Measurements from ENCODE around the gene ADGRV1. TPM values are rescaled to one million over a fixed set of nuclear protein-coding genes. Genes with fewer than 3 reads are reported as not detected.

The ADGRV1 gene
- total and polyA plus RNA-seq, 7 donors = 0.05 to 0.83 (median 0.11) TPM; not detected in 1

GRCh38 chr5:91146905-91147600, 588.5 kb downstream of the ADGRV1 start:
- WGBS, 3 donors = 93% methylated on average over 4 of the region's 4 CpGs
- Histone ChIP-seq H3K27me3 (ENCODE audit: insufficient read depth in 3 of 3, low read length in 2 of 3) (no peaks in the 10 kb centered on the region), H3K4me3 (no peak overlapping the region), H3K27ac (no peak overlapping the region), H3K36me3 (ENCODE audit: insufficient read depth in 1 of 2, low read depth in 1 of 2) (no peaks in the 10 kb centered on the region), H3K4me1 (peaks cover 22% of the 10 kb centered on the region), H3K9me3 (no peaks in the 10 kb centered on the region)
- no peak for ATAC-seq
- no peak for DNase-seq
- no peak for TF ChIP-seq CTCF (IDR thresholded peaks at IDR 0.05)
- intact Hi-C loops (cut with DNase I) = no loop called here

DNA sequence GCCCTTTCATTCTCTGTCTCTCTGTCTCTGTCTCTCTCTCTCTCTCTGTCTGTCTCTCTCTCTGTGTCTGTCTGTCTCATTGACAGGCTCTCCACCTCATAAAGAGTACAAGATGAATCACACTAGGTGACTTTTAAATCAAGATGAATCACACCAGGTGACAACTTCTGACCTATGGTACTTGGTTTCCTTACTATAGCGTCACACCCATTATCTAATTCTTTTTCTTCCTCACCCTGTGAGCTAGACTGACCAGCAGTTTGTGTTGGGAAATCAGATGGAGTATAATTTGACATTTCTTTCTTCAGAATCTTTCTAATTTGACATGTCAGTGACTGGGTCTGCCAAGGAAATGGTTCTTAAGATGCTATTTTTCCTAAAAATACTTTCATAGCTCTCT, 591.6 kb downstream of the ADGRV1 start:
- 86 to 94% (median 90%) methylated on average over 1 of the region's 1 CpG for WGBS, 3 donors
- Histone ChIP-seq H3K36me3 (ENCODE audit: insufficient read depth in 1 of 2, low read depth in 1 of 2) (no peaks in the 10 kb centered on the region), H3K27me3 (ENCODE audit: insufficient read depth in 3 of 3, low read length in 2 of 3) (no peaks in the 10 kb centered on the region), H3K4me1 (peaks cover 14% of the 10 kb centered on the region), H3K9me3 (no peaks in the 10 kb centered on the region), H3K4me3 (no peak overlapping the region), H3K27ac (no peak overlapping the region)
- no peak for DNase-seq
- TF ChIP-seq CTCF (IDR thresholded peaks at IDR 0.05) = no peak
- intact Hi-C loops (cut with DNase I) = no loop called here
- ATAC-seq = no peak

DNA sequence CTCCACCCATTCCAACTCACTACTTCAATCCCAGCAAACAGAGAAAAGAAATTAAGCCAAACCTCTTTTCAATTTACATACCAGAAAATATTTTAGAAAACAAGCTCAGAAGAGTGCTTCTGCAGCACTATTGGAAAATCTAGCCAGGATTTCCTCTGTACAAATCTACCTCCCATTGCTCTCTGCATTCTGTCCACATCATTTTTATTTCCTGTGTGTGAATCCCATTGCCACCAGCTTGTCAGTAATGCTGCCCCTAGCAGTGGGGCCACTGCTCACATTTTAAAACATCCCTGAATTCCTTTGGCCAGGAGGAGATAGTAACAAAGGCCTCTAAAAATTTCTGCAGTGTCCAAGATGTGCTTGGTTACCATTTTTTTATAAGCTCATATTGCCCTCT, 592.0 kb downstream of the ADGRV1 start:
- Histone ChIP-seq H3K4me1 (peaks cover 14% of the 10 kb centered on the region), H3K27me3 (ENCODE audit: insufficient read depth in 3 of 3, low read length in 2 of 3) (no peaks in the 10 kb centered on the region), H3K36me3 (ENCODE audit: insufficient read depth in 1 of 2, low read depth in 1 of 2) (no peaks in the 10 kb centered on the region), H3K27ac (no peak overlapping the region), H3K9me3 (no peaks in the 10 kb centered on the region), H3K4me3 (no peak overlapping the region)
- intact Hi-C loops (cut with DNase I) = no loop called here
- ATAC-seq (no peak), DNase-seq (no peak)
- TF ChIP-seq CTCF (IDR thresholded peaks at IDR 0.05) = no peak

DNA sequence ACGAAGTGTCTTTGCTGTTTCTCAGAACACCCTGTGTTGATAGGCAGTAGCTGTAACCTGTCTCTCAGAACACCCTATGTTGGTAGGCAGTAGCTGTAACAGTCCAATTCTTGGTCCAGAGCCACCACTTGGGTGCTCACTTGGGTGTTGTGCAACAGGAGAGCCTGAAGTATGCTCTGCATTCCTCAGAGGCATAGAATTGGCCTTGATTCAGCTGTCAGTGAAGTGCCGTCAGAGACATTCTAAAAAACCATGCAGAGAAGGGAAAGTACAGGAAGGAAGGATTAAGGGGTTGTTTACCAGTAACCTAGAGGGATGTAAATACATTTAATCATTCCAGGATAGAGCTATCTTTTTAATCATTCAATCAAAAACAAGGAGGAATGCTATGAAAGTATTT, 593.4 kb downstream of the ADGRV1 start:
- no peak for DNase-seq
- WGBS, 3 donors = 38 to 53% (median 46%) methylated on average over 2 of the region's 2 CpGs
- no peak for TF ChIP-seq CTCF (IDR thresholded peaks at IDR 0.05)
- H3K36me3 ChIP-seq (ENCODE audit: insufficient read depth in 1 of 2, low read depth in 1 of 2) = no peaks in the 10 kb centered on the region
- no peak overlapping the region for H3K4me3 ChIP-seq
- peaks cover 8% of the 10 kb centered on the region for H3K4me1 ChIP-seq
- H3K27me3 ChIP-seq (ENCODE audit: insufficient read depth in 3 of 3, low read length in 2 of 3) = no peaks in the 10 kb centered on the region
- intact Hi-C loops (cut with DNase I) = no loop called here
- no peaks in the 10 kb centered on the region for H3K9me3 ChIP-seq
- ATAC-seq = peak; percentile 52 to 83 (median 73)
- H3K27ac ChIP-seq = no peak overlapping the region

DNA sequence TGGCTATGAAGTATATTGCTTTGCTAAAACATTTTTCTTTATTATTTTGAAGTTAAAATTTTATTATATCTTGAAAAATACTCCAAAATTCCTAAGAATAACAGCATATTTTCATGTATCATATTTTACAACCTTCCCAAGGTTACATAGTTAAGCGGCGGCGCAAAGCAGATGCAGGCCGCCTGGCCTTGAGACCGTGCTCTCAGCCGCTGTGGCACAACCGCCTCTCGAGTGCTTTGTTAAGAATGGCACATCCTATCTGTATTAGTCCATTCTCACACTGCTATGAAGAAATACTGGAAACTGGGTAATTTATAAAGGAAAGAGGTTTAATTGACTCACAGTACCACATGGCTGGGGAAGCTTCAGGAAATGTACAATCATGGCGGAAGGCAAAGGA, 595.7 kb downstream of the ADGRV1 start:
- H3K9me3 ChIP-seq = no peaks in the 10 kb centered on the region
- DNase-seq = no peak
- ATAC-seq = no peak
- no peaks in the 10 kb centered on the region for H3K27me3 ChIP-seq (ENCODE audit: insufficient read depth in 3 of 3, low read length in 2 of 3)
- no peaks in the 10 kb centered on the region for H3K36me3 ChIP-seq (ENCODE audit: insufficient read depth in 1 of 2, low read depth in 1 of 2)
- H3K4me3 ChIP-seq = no peak overlapping the region
- H3K4me1 ChIP-seq = peaks cover 8% of the 10 kb centered on the region
- WGBS, 3 donors = 98 to 99% (median 99%) methylated on average over 9 of the region's 9 CpGs
- TF ChIP-seq CTCF (IDR thresholded peaks at IDR 0.05) = no peak
- H3K27ac ChIP-seq = no peak overlapping the region
- intact Hi-C loops (cut with DNase I) = no loop called here
